Ascending aorta (tissue), 2 donors: ENCODE measurements around the gene SUCLA2. TPM values are rescaled to one million over a fixed set of nuclear protein-coding genes. Genes with fewer than 3 reads are reported as not detected.
A peak's percentile ranks its signal among the peaks of the same experiment; 100 is the strongest.

Source experiments
- DNase-seq, 2 donors: peaks; one replicate each; pipeline ENCODE4 v3.0.0-alpha.2; 2019; ENCODE audit warnings: low spot score in 2 of 2
- H3K27ac ChIP-seq, 2 donors: fragments of 200-600 bp; sonication (generic); one replicate each; pipeline ENCODE4 v1.5.1; 2016 to 2017; ENCODE audit warnings: mild to moderate bottlenecking in 1 of 2
- H3K27me3 ChIP-seq: fragments of 200-600 bp; sonication (generic); one replicate; pipeline ENCODE4 v1.5.1; 2017
- H3K36me3 ChIP-seq, 2 donors: fragments of 200-600 bp; sonication (generic); one replicate each; pipeline ENCODE4 v1.5.1; 2016
- H3K4me1 ChIP-seq, 2 donors: fragments of 200-600 bp; sonication (generic); one replicate each; pipeline ENCODE4 v1.5.1; 2016 to 2017; ENCODE audit warnings: mild to moderate bottlenecking in 1 of 2
- H3K4me3 ChIP-seq, 2 donors: fragments of 200-600 bp; sonication (generic); one replicate each; pipeline ENCODE4 v1.5.1; 2016 to 2017; ENCODE audit warnings: mild to moderate bottlenecking in 1 of 2
- H3K9me3 ChIP-seq, 2 donors: fragments of 200-600 bp; sonication (generic); one replicate each; pipeline ENCODE4 v1.5.1; 2016
- intact Hi-C: fragments of 100-400 bp; cut with DNase I; formaldehyde crosslinking; loops from one replicate; pipeline ENCODE4 v1.15.1; 2023
- total RNA-seq: library from RNA; depleted of rRNA; stranded (reverse); fragments of >200 nt; gene quantifications from one replicate; pipeline ENCODE4 v1.1.0, GENCODE V29; 2016
- TF ChIP-seq, protein P1 (sequence below), 3 experiments: fragments of 200-600 bp in 2 of 3; fragments of 450-650 bp in 1 of 3; sonication (generic) in 2 of 3; IDR thresholded peaks; one replicate each; pipeline ENCODE4 v1.5.1; 2016 to 2019; ENCODE audit warnings: antibody characterized with exemption in 3 of 3, mild to moderate bottlenecking in 1 of 3, moderate library complexity in 1 of 3

SUCLA2 gene
- total RNA-seq, 1 donor from 2014 or later = 33.0 TPM

DNA sequence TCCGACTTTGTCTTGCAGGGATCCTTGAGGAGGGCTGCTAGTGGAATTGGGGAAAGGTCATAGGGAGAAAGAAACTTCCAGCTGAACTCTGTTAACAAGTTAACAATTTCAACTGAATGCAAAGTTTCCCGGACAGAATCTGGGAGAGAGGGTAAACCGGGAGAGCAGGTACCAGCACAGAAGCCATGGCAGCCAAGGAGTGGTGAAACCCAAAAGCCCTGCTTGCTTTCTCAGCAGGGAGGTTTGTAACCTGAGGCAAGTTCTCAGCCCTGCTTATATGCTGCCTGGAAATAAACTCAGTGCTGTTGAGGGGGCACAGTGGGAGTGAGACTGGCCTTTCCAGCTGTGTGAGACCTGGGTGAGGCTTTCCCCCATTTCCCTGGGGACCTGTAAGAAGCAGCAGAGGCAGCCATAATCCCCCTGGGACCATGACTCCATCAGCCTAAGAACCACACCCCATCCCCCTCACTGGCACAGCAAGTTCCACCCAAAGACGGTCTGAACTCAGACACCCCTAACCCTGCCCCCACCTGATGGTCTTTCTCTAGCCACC is 84.0 kb downstream of the SUCLA2 start:
- no peak overlapping the region for H3K27ac ChIP-seq
- H3K4me1 ChIP-seq = no peaks in the 10 kb centered on the region
- intact Hi-C loops = no loop called here
- TF ChIP-seq, protein P1, sequence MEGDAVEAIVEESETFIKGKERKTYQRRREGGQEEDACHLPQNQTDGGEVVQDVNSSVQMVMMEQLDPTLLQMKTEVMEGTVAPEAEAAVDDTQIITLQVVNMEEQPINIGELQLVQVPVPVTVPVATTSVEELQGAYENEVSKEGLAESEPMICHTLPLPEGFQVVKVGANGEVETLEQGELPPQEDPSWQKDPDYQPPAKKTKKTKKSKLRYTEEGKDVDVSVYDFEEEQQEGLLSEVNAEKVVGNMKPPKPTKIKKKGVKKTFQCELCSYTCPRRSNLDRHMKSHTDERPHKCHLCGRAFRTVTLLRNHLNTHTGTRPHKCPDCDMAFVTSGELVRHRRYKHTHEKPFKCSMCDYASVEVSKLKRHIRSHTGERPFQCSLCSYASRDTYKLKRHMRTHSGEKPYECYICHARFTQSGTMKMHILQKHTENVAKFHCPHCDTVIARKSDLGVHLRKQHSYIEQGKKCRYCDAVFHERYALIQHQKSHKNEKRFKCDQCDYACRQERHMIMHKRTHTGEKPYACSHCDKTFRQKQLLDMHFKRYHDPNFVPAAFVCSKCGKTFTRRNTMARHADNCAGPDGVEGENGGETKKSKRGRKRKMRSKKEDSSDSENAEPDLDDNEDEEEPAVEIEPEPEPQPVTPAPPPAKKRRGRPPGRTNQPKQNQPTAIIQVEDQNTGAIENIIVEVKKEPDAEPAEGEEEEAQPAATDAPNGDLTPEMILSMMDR (IDR thresholded peaks at IDR 0.05) = no peak
- H3K9me3 ChIP-seq = peaks cover 0 to 3% of the 10 kb centered on the region in 2 donors
- H3K36me3 ChIP-seq = no peaks in the 10 kb centered on the region
- no peak for DNase-seq
- H3K27me3 ChIP-seq = no peaks in the 10 kb centered on the region
- no peak overlapping the region for H3K4me3 ChIP-seq

GRCh38 chr13:47908197-47908902 is 92.7 kb downstream of the SUCLA2 start:
- Histone ChIP-seq H3K27ac (no peak overlapping the region), H3K4me1 (no peaks in the 10 kb centered on the region), H3K36me3 (no peaks in the 10 kb centered on the region), H3K27me3 (no peaks in the 10 kb centered on the region), H3K9me3 (no peaks in the 10 kb centered on the region), H3K4me3 (no peak overlapping the region)
- intact Hi-C loops = no loop called here
- TF ChIP-seq, protein P1 (IDR thresholded peaks at IDR 0.05) = no peak
- no peak for DNase-seq

DNA sequence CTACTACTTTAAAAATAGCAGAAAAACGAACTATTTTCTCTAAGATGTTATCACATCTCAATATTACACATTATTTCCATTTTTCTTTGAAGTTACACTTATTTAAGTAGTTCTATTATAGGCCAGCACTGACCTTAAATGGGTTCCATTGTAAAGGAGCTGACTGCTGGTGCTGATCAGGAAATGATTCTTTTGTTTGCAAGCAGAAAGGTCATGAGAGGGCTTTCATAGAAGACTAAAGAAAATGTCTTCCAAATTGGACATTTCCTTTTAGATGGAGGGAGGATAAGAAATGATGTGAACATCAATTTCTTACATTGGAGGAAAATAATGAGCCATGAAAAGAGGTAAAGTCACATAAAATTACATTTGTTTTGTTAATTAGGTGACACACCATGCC is 96.2 kb downstream of the SUCLA2 start:
- no peaks in the 10 kb centered on the region for H3K27me3 ChIP-seq
- H3K27ac ChIP-seq = no peak overlapping the region
- no peak for DNase-seq
- no peak overlapping the region for H3K4me3 ChIP-seq
- TF ChIP-seq, protein P1 (IDR thresholded peaks at IDR 0.05) = no peak
- intact Hi-C loops = no loop called here
- no peaks in the 10 kb centered on the region for H3K4me1 ChIP-seq
- H3K36me3 ChIP-seq = no peaks in the 10 kb centered on the region
- H3K9me3 ChIP-seq = no peaks in the 10 kb centered on the region

GRCh38 chr13:47904241-47904640 is 96.8 kb downstream of the SUCLA2 start:
- H3K27ac ChIP-seq = no peak overlapping the region
- no peak for DNase-seq
- TF ChIP-seq, protein P1 (IDR thresholded peaks at IDR 0.05) = no peak
- no peaks in the 10 kb centered on the region for H3K27me3 ChIP-seq
- intact Hi-C loops = no loop called here
- peak overlapping the region; percentile 23 to 26 for H3K4me3 ChIP-seq
- H3K4me1 ChIP-seq = no peaks in the 10 kb centered on the region
- H3K9me3 ChIP-seq = no peaks in the 10 kb centered on the region
- H3K36me3 ChIP-seq = no peaks in the 10 kb centered on the region

DNA sequence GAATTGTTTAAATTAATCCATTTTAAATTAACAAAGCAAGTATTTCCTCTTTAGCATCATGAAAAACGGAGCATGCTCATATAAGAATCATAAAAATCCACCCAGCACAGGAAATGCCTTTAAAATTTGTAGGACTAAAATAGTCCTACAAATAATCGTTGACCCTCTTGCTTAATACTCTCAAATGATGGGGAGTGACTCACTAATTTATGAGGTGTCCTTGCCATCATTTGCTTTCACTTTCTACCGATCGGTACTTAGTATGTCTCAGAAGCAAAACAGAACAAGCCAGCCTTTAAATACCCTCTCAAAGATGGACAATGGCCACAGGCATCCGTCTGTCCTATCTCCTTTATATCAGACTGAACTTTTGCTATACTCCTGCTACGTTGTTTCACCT is 97.2 kb downstream of the SUCLA2 start:
- peak overlapping the region; percentile 23 to 26 for H3K4me3 ChIP-seq
- H3K27me3 ChIP-seq = no peaks in the 10 kb centered on the region
- intact Hi-C loops = no loop called here
- no peaks in the 10 kb centered on the region for H3K4me1 ChIP-seq
- no peak for DNase-seq
- TF ChIP-seq, protein P1 (IDR thresholded peaks at IDR 0.05) = no peak
- no peak overlapping the region for H3K27ac ChIP-seq
- no peaks in the 10 kb centered on the region for H3K36me3 ChIP-seq
- H3K9me3 ChIP-seq = no peaks in the 10 kb centered on the region
